PC-3 (cell line): ENCODE measurements around the gene SIPA1. TPM values are rescaled to one million over a fixed set of nuclear protein-coding genes. Genes with fewer than 3 reads are reported as not detected.
A peak's percentile ranks its signal among the peaks of the same experiment; 100 is the strongest.

Source experiments
- ATAC-seq: fragments of 200-7000 bp; cut with Tn5 transposase; 2 replicates; pipeline ENCODE4 v1.9.1; 2020; ENCODE audit warnings: mild to moderate bottlenecking, moderate library complexity
- BruUV-seq: library from RNA; stranded (reverse); fragments of 400-500 nt; replicated peaks from 2 replicates; lab custom pipeline; 2021; lab: Mats Ljungman, UMichigan
- CTCF ChIA-PET: fragments of 300-600 bp; sonication (Branson Sonifier 250); formaldehyde crosslinking; loops from one replicate; lab custom pipeline; 2022; ENCODE audit warnings: antibody characterized with exemption; lab: Charles Lee
- POLR2A ChIA-PET: fragments of 300-600 bp; sonication (Branson Sonifier 250); formaldehyde crosslinking; loops from one replicate; lab custom pipeline; 2022; ENCODE audit warnings: antibody characterized with exemption; ENCODE audit not compliant: unreplicated experiment; lab: Charles Lee
- DNase-seq: peaks from one replicate; pipeline ENCODE4 v3.0.0-alpha.2; 2015
- H2AFZ ChIP-seq: fragments of 300-600 bp; sonication (generic); 2 replicates; pipeline ENCODE4 v1.6.0; 2016; ENCODE audit warnings: antibody characterized with exemption, low read length
- H3F3A ChIP-seq: fragments of 300-600 bp; sonication (generic); one replicate; pipeline ENCODE4 v1.6.0; 2017; ENCODE audit warnings: antibody characterized with exemption, low read length, control low read depth, mild to moderate bottlenecking; ENCODE audit not compliant: unreplicated experiment
- H3K27ac ChIP-seq: fragments of 300-600 bp; sonication (generic); 2 replicates; pipeline ENCODE4 v1.5.1; 2016; ENCODE audit warnings: mild to moderate bottlenecking, low read length
- H3K27me3 ChIP-seq: fragments of 300-600 bp; sonication (generic); 2 replicates; pipeline ENCODE4 v1.6.1; 2016; ENCODE audit warnings: low read length, mixed read lengths
- H3K36me3 ChIP-seq: fragments of 300-600 bp; sonication (generic); 2 replicates; pipeline ENCODE4 v1.6.1; 2016; ENCODE audit warnings: low read depth, mixed run types, low read length, mixed read lengths
- H3K4me1 ChIP-seq: fragments of 300-600 bp; sonication (generic); 2 replicates; pipeline ENCODE4 v1.5.1; 2016; ENCODE audit warnings: low read length; ENCODE audit not compliant: insufficient read depth
- H3K4me2 ChIP-seq: fragments of 300-600 bp; sonication (generic); 2 replicates; pipeline ENCODE4 v1.6.0; 2016; ENCODE audit warnings: low read length
- H3K4me3 ChIP-seq: fragments of 300-600 bp; sonication (generic); 2 replicates; pipeline ENCODE4 v1.5.1; 2016; ENCODE audit warnings: mild to moderate bottlenecking, low read length, mixed read lengths
- H3K79me2 ChIP-seq: fragments of 300-600 bp; sonication (generic); 2 replicates; pipeline ENCODE4 v1.6.1; 2017; ENCODE audit warnings: low read length, mixed read lengths
- H3K9ac ChIP-seq: fragments of 300-600 bp; sonication (generic); 2 replicates; pipeline ENCODE4 v1.6.0; 2016; ENCODE audit warnings: mild to moderate bottlenecking, low read length
- H3K9me2 ChIP-seq: fragments of 300-600 bp; sonication (generic); replicated peaks from 2 replicates; pipeline ENCODE4 v1.6.1; 2016; ENCODE audit warnings: mixed run types, low read length, mixed read lengths
- H3K9me3 ChIP-seq: fragments of 300-600 bp; sonication (generic); 2 replicates; pipeline ENCODE4 v1.6.1; 2016; ENCODE audit warnings: low read length, mixed read lengths
- H4K20me1 ChIP-seq: fragments of 300-600 bp; sonication (generic); 2 replicates; pipeline ENCODE4 v1.6.1; 2016; ENCODE audit warnings: low read length, mixed read lengths
- EZH2 ChIP-seq: fragments of 300-600 bp; sonication (generic); IDR thresholded peaks from one replicate; pipeline ENCODE4 v1.6.1; 2017; ENCODE audit warnings: antibody characterized with exemption, mild to moderate bottlenecking, low read length; ENCODE audit not compliant: unreplicated experiment
- EZH2phosphoT487 ChIP-seq: fragments of 300-600 bp; sonication (generic); IDR thresholded peaks from 2 replicates; pipeline ENCODE4 v1.6.1; 2018; ENCODE audit warnings: mild to moderate bottlenecking, antibody characterized with exemption, low read length, borderline replicate concordance
- intact Hi-C: fragments of 100-400 bp; cut with micrococcal nuclease; formaldehyde crosslinking; loops from 2 replicates; pipeline ENCODE4 v1.9.0; 2023
- total RNA-seq: library from RNA; depleted of rRNA; stranded (reverse); fragments of >200 nt; gene quantifications from 2 replicates; pipeline ENCODE4 v1.2.3, GENCODE V29; 2014
- TF ChIP-seq, protein P1 (sequence below): fragments of 300-600 bp; sonication (generic); conservative IDR thresholded peaks from 2 replicates; pipeline ENCODE4 v1.5.1; 2017; ENCODE audit warnings: antibody characterized with exemption, low read depth, mild to moderate bottlenecking, low read length

Gene SIPA1
- total RNA-seq, 1 experiment from 2014 or later: 113 TPM

GRCh38 chr11:65595543-65596281 is 42.2 kb upstream of the SIPA1 start, which contains the start of gene KCNK7:
Gene KCNK7 (minus strand): TSS chr11:65595800. CDS start chr11:65595772, 28 bp downstream.
- Histone ChIP-seq H3K27me3 (no peaks in the 10 kb centered on the region), H3K36me3 (peaks cover 12% of the 10 kb centered on the region; the same call in 1 of the 2 replicates), H3K79me2 (no peaks in the 10 kb centered on the region), H3K9ac (no peak within 1 kb of the TSS), H3K9me3 (no peaks in the 10 kb centered on the region), H3K27ac (no peak within 1 kb of the TSS), H3K4me1 (no peaks in the 10 kb centered on the region), H3F3A (no peaks in the 10 kb centered on the region), H3K9me2 (no peaks in the 10 kb centered on the region), H3K4me3 (no peak within 1 kb of the TSS), H2AFZ (no peak within 1 kb of the TSS), H4K20me1 (no peaks in the 10 kb centered on the region), H3K4me2 (no peak within 1 kb of the TSS)
- peak; percentile 11 for ATAC-seq
- ChIA-PET POLR2A (interaction anchor here (0.5 to 0.6 kb wide), 3 partner anchors 20 to 67 kb away, joined by 3 to 5 read pairs (median 4); partner anchors contain the start of genes PCNX3 and RELA), CTCF (interaction anchor here (1.1 kb wide), 2 partner anchors 18 to 55 kb away, joined by 4 to 5 read pairs; no protein-coding TSS in a partner anchor)
- no TSS peak for BruUV-seq
- TF ChIP-seq, protein P1, sequence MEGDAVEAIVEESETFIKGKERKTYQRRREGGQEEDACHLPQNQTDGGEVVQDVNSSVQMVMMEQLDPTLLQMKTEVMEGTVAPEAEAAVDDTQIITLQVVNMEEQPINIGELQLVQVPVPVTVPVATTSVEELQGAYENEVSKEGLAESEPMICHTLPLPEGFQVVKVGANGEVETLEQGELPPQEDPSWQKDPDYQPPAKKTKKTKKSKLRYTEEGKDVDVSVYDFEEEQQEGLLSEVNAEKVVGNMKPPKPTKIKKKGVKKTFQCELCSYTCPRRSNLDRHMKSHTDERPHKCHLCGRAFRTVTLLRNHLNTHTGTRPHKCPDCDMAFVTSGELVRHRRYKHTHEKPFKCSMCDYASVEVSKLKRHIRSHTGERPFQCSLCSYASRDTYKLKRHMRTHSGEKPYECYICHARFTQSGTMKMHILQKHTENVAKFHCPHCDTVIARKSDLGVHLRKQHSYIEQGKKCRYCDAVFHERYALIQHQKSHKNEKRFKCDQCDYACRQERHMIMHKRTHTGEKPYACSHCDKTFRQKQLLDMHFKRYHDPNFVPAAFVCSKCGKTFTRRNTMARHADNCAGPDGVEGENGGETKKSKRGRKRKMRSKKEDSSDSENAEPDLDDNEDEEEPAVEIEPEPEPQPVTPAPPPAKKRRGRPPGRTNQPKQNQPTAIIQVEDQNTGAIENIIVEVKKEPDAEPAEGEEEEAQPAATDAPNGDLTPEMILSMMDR: no peak
- TF ChIP-seq EZH2phosphoT487 (no peak), EZH2 (no peak)
- DNase-seq: peak; percentile 22
- intact Hi-C loops: no loop called here

- POLR2A ChIA-PET: interaction anchor here (0.6 kb wide), 1 partner anchor 32 kb away, joined by 4 read pairs; no protein-coding TSS in a partner anchor
- BruUV-seq: no TSS peak
- no peak for DNase-seq
- no peaks in the 10 kb centered on the region for H3K4me1 ChIP-seq
- no peak overlapping the region for H2AFZ ChIP-seq
- CTCF ChIA-PET: no interaction called here
- intact Hi-C loops: no loop called here
- ATAC-seq: no peak
- no peaks in the 10 kb centered on the region for H3F3A ChIP-seq
- peaks cover 12% of the 10 kb centered on the region; the same call in 1 of the 2 replicates for H3K36me3 ChIP-seq
- H4K20me1 ChIP-seq: no peaks in the 10 kb centered on the region
- no peak overlapping the region for H3K4me2 ChIP-seq
- no peaks in the 10 kb centered on the region for H3K9me2 ChIP-seq
- H3K9ac ChIP-seq: no peak overlapping the region
- no peaks in the 10 kb centered on the region for H3K9me3 ChIP-seq
- H3K79me2 ChIP-seq: no peaks in the 10 kb centered on the region
- no peak overlapping the region for H3K27ac ChIP-seq
- no peaks in the 10 kb centered on the region for H3K27me3 ChIP-seq
- TF ChIP-seq, protein P1: no peak
- TF ChIP-seq EZH2phosphoT487: no peak
- no peak for TF ChIP-seq EZH2
- no peak overlapping the region for H3K4me3 ChIP-seq
Measured at GRCh38 chr11:65596520-65596919, 41.4 kb upstream of the SIPA1 start.

DNA sequence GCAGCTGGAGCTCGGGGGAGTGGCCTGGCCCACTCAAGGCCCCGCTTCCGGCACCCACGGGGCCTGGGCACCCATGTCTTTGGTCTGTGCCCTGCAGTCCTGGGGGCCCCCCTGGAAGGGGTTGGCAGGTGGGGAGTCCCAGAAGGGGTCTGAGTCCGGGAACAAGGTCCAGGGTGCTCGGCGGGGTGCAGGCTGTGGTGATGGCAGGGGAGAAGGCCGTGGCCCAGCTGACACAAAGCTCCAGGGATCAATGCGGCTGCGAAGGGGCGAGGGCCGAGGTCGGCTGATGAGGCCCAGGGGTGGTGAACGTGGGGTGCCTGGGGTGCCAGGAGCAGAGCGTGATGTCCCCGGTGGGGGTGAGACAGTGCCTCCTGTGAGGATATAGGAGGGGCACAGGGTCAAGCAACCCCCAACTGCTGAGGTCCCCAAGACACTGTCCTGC is 39.6 kb upstream of the SIPA1 start:
- no peak overlapping the region for H3K9ac ChIP-seq
- ATAC-seq (no peak), DNase-seq (no peak)
- H3K4me3 ChIP-seq: no peak overlapping the region
- H3K9me2 ChIP-seq: no peaks in the 10 kb centered on the region
- peaks cover 12% of the 10 kb centered on the region; the same call in 1 of the 2 replicates for H3K36me3 ChIP-seq
- ChIA-PET CTCF (no interaction called here), POLR2A (no interaction called here)
- no peaks in the 10 kb centered on the region for H3F3A ChIP-seq
- BruUV-seq: no TSS peak
- no peak overlapping the region for H3K27ac ChIP-seq
- H2AFZ ChIP-seq: no peak overlapping the region
- no peaks in the 10 kb centered on the region for H3K4me1 ChIP-seq
- H4K20me1 ChIP-seq: no peaks in the 10 kb centered on the region
- no peaks in the 10 kb centered on the region for H3K9me3 ChIP-seq
- TF ChIP-seq EZH2phosphoT487 (no peak), EZH2 (no peak)
- TF ChIP-seq, protein P1: no peak
- no peaks in the 10 kb centered on the region for H3K27me3 ChIP-seq
- no peak overlapping the region for H3K4me2 ChIP-seq
- no peaks in the 10 kb centered on the region for H3K79me2 ChIP-seq
- intact Hi-C loops: no loop called here
